Colonic mucosa (tissue), 4 donors: ENCODE measurements around the gene TTC22. TPM values are rescaled to one million over a fixed set of nuclear protein-coding genes. Genes with fewer than 3 reads are reported as not detected.

Source experiments
- DNase-seq: peaks from one replicate; pipeline ENCODE4 v3.0.0-alpha.2; 2020
- H3K27ac ChIP-seq: fragments of 200-600 bp; one replicate; pipeline ENCODE4 v1.8.0; 2021
- H3K27me3 ChIP-seq: fragments of 200-600 bp; one replicate; pipeline ENCODE4 v1.8.0; 2021
- H3K36me3 ChIP-seq: fragments of 200-600 bp; one replicate; pipeline ENCODE4 v1.8.0; 2021
- H3K4me1 ChIP-seq: fragments of 200-600 bp; one replicate; pipeline ENCODE4 v1.8.0; 2021; ENCODE audit warnings: mild to moderate bottlenecking
- H3K4me3 ChIP-seq: fragments of 200-600 bp; one replicate; pipeline ENCODE4 v1.8.0; 2021
- H3K9ac ChIP-seq, 2 donors: one replicate each; pipeline ENCODE4 v1.7.0; 2013; ENCODE audit warnings: control low read depth in 2 of 2, low read depth in 2 of 2, low read length in 2 of 2
- H3K9me3 ChIP-seq: fragments of 200-600 bp; one replicate; pipeline ENCODE4 v1.8.0; 2021
- CTCF ChIP-seq: fragments of 200-600 bp; IDR thresholded peaks from one replicate; pipeline ENCODE4 v1.8.0; 2022; ENCODE audit warnings: antibody characterized with exemption, mild to moderate bottlenecking
- intact Hi-C: fragments of 100-400 bp; cut with DNase I; formaldehyde crosslinking; loops from one replicate; pipeline ENCODE4 v1.14.1; 2022
- total RNA-seq, 2 donors: library from RNA; stranded (reverse); fragmentation: NEBNext Ultra II Directional in 1 of 2; extraction: Animal tissue kit (Norgen Biotek cat#: 25700) in 1 of 2; gene quantifications; one replicate each; pipeline ENCODE4 v1.2.1, GENCODE V29; 2021
- donor health status: healthy.
- donor health status: DM: no; HTN: no; CAD: no.
- donor health status: DM: no; HTN: no; CAD: no.

The TTC22 gene
- 10 to 100 TPM; 52.4 to 80.6 TPM for total RNA-seq

GRCh38 chr1:54800899-54801759 lies at the start of gene TTC22:
TSS of gene TTC22 (minus strand) at chr1:54801323. CDS start at chr1:54801163, 160 bp downstream.
- peaks cover 28% of the 10 kb centered on the region for H3K4me1 ChIP-seq

GRCh38 chr1:54850737-54851136 lies 49.6 kb upstream of the TTC22 start:
- DNase-seq, result no peak
- Histone ChIP-seq H3K36me3 (peaks cover 9% of the 10 kb centered on the region), H3K27me3 (no peaks in the 10 kb centered on the region), H3K4me1 (no peaks in the 10 kb centered on the region), H3K9ac (no peak overlapping the region), H3K27ac (no peak overlapping the region), H3K4me3 (no peak overlapping the region), H3K9me3 (no peaks in the 10 kb centered on the region)
- no peak for TF ChIP-seq CTCF
- intact Hi-C loops, result no loop called here

More at GRCh38 chr1:54800899-54801759, at the start of gene TTC22:
- H3K27ac ChIP-seq, result peak within 1 kb of the TSS; percentile 87
- peak within 1 kb of the TSS; percentile 67 for H3K4me3 ChIP-seq
- H3K27me3 ChIP-seq, result no peaks in the 10 kb centered on the region
- intact Hi-C loops, result loop anchor here (10.0 kb wide), 1 partner anchor 736 kb away; no protein-coding TSS in a partner anchor
- TF ChIP-seq CTCF, result peak; percentile 57
- no peaks in the 10 kb centered on the region for H3K36me3 ChIP-seq
- DNase-seq, result peak; percentile 89
- no peaks in the 10 kb centered on the region for H3K9me3 ChIP-seq
- H3K9ac ChIP-seq, result peak within 1 kb of the TSS; percentile 60 to 65

- H3K36me3 ChIP-seq, result peaks cover 4% of the 10 kb centered on the region
- no peak for TF ChIP-seq CTCF
- no peak for DNase-seq
- H3K9me3 ChIP-seq, result no peaks in the 10 kb centered on the region
- H3K9ac ChIP-seq, result no peak overlapping the region
- intact Hi-C loops, result no loop called here
- no peaks in the 10 kb centered on the region for H3K27me3 ChIP-seq
- no peak overlapping the region for H3K4me3 ChIP-seq
- no peak overlapping the region for H3K27ac ChIP-seq
- H3K4me1 ChIP-seq, result no peaks in the 10 kb centered on the region
Measured at GRCh38 chr1:54850069-54850730, 49.1 kb upstream of the TTC22 start.

GRCh38 chr1:54849219-54850068 lies 48.3 kb upstream of the TTC22 start:
- no peaks in the 10 kb centered on the region for H3K9me3 ChIP-seq
- intact Hi-C loops, result no loop called here
- no peak overlapping the region for H3K27ac ChIP-seq
- peaks cover 4% of the 10 kb centered on the region for H3K36me3 ChIP-seq
- H3K27me3 ChIP-seq, result no peaks in the 10 kb centered on the region
- no peak for TF ChIP-seq CTCF
- no peaks in the 10 kb centered on the region for H3K4me1 ChIP-seq
- no peak overlapping the region for H3K9ac ChIP-seq
- H3K4me3 ChIP-seq, result no peak overlapping the region
- no peak for DNase-seq
